Endothelial cell (in vitro differentiated cells): ENCODE results near the gene TMUB2. TPM values are rescaled to one million over a fixed set of nuclear protein-coding genes. Genes with fewer than 3 reads are reported as not detected.

Experiments used
- DNase-seq: peaks from one replicate; pipeline ENCODE4 v3.0.0; 2021; ENCODE audit warnings: low spot score
- H3K27ac Mint-ChIP-seq: one replicate; pipeline ENCODE4 v1.8.0; 2021; ENCODE audit warnings: mixed read lengths, inconsistent platforms; ENCODE audit not compliant: unreplicated experiment
- H3K27me3 Mint-ChIP-seq: one replicate; pipeline ENCODE4 v1.8.0; 2021; ENCODE audit warnings: mild to moderate bottlenecking, moderate library complexity, mixed read lengths, inconsistent platforms; ENCODE audit not compliant: unreplicated experiment
- H3K36me3 Mint-ChIP-seq: one replicate; pipeline ENCODE4 v1.8.0; 2021; ENCODE audit warnings: mild to moderate bottlenecking, low read depth, mixed read lengths, inconsistent platforms; ENCODE audit not compliant: unreplicated experiment
- H3K4me1 Mint-ChIP-seq: one replicate; pipeline ENCODE4 v1.8.0; 2021; ENCODE audit warnings: mild to moderate bottlenecking, mixed read lengths, inconsistent platforms; ENCODE audit not compliant: unreplicated experiment
- H3K4me3 Mint-ChIP-seq: one replicate; pipeline ENCODE4 v1.8.0; 2021; ENCODE audit warnings: mild to moderate bottlenecking, mixed read lengths, inconsistent platforms; ENCODE audit not compliant: unreplicated experiment
- H3K9me3 Mint-ChIP-seq: one replicate; pipeline ENCODE4 v1.8.0; 2021; ENCODE audit warnings: mixed read lengths, inconsistent platforms; ENCODE audit not compliant: unreplicated experiment
- total RNA-seq: library from RNA; stranded (reverse); fragmentation: NEBNext Ultra II Directional; extraction: Animal tissue kit (Norgen Biotek cat#: 25700); gene quantifications from one replicate; pipeline ENCODE4 v1.2.1, GENCODE V29; 2021; ENCODE audit not compliant: unreplicated experiment
- TF ChIP-seq, protein P1 (sequence below): fragments of 200-600 bp; sonication (generic); IDR thresholded peaks from one replicate; pipeline ENCODE4 v1.5.0; 2021; ENCODE audit warnings: antibody characterized with exemption; ENCODE audit not compliant: unreplicated experiment

TMUB2 gene
- total RNA-seq, 1 donor from 2014 or later = 39.2 TPM

DNA sequence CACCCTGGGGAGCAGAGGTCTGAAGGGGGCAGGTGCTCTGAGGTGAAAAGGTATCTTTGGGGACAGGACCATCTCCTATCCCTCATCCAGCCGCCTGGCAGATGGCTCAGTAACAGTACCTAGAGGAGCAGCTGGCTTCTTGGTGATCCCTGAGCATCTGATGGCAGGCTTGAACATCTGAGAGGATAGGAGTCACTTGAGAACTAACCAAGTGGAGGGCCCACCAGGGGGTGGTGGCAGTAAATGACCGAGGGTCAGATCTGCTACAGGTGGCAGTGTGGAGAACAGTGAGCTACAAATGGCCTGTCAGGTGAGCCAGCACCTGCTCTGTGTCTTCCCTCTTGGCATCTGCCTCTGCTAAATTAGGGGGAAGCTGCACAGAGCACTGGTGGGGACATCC, 31.3 kb upstream of the TMUB2 start:
- TF ChIP-seq, protein P1, sequence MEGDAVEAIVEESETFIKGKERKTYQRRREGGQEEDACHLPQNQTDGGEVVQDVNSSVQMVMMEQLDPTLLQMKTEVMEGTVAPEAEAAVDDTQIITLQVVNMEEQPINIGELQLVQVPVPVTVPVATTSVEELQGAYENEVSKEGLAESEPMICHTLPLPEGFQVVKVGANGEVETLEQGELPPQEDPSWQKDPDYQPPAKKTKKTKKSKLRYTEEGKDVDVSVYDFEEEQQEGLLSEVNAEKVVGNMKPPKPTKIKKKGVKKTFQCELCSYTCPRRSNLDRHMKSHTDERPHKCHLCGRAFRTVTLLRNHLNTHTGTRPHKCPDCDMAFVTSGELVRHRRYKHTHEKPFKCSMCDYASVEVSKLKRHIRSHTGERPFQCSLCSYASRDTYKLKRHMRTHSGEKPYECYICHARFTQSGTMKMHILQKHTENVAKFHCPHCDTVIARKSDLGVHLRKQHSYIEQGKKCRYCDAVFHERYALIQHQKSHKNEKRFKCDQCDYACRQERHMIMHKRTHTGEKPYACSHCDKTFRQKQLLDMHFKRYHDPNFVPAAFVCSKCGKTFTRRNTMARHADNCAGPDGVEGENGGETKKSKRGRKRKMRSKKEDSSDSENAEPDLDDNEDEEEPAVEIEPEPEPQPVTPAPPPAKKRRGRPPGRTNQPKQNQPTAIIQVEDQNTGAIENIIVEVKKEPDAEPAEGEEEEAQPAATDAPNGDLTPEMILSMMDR = no peak
- Mint-ChIP-seq H3K4me1 (no peaks in the 10 kb centered on the region), H3K27me3 (peaks cover 2% of the 10 kb centered on the region), H3K9me3 (no peaks in the 10 kb centered on the region), H3K27ac (no peak overlapping the region), H3K4me3 (no peak overlapping the region), H3K36me3 (peaks cover 10% of the 10 kb centered on the region)
- DNase-seq = no peak

GRCh38 chr17:44159519-44160210, 27.1 kb upstream of the TMUB2 start:
- Mint-ChIP-seq H3K4me3 (no peak overlapping the region), H3K27ac (no peak overlapping the region), H3K9me3 (no peaks in the 10 kb centered on the region), H3K36me3 (peaks cover 13% of the 10 kb centered on the region), H3K4me1 (no peaks in the 10 kb centered on the region), H3K27me3 (peaks cover 2% of the 10 kb centered on the region)
- DNase-seq = no peak
- TF ChIP-seq, protein P1 = no peak

GRCh38 chr17:44164476-44164875, 22.3 kb upstream of the TMUB2 start:
- Mint-ChIP-seq H3K9me3 (no peaks in the 10 kb centered on the region), H3K4me1 (peaks cover 2% of the 10 kb centered on the region), H3K36me3 (peaks cover 7% of the 10 kb centered on the region), H3K27ac (no peak overlapping the region), H3K4me3 (no peak overlapping the region), H3K27me3 (peaks cover 2% of the 10 kb centered on the region)
- TF ChIP-seq, protein P1 = no peak
- DNase-seq = no peak

DNA sequence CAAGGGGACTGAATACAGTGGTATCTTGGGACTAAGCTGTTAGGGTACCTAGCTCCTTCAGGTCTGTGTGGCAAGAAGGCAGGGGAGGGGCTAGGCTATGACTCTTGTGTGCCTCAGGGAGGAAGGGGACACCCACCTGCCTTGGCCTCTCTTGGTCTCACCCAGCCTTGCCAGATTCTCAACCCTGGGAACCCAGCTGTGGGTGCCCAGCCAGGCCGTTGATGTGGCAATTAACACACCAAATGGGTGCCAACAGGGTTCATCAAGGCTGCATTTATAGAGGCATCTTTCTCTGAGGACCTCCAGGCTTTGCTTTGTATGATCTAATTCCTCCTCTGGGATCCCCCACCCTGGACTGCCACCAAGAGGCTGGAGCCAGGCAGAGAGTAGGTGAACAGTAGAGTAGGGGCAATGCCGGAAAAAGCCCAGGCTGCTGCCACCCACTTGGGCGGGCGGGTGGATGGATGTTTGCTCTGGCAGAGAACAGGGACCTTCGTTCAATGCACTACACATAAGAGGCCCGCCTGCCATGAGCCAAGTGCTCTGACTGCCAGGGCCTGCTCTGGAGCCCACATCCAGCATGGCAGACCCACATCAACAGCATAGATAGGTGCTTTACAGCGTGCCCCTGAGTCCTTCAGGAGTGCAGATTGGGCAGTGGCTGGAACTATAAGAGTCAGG, 19.5 kb upstream of the TMUB2 start:
- H3K4me3 Mint-ChIP-seq = no peak overlapping the region
- peaks cover 2% of the 10 kb centered on the region for H3K4me1 Mint-ChIP-seq
- no peak for DNase-seq
- H3K9me3 Mint-ChIP-seq = no peaks in the 10 kb centered on the region
- peaks cover 4% of the 10 kb centered on the region for H3K36me3 Mint-ChIP-seq
- H3K27ac Mint-ChIP-seq = peak overlapping the region; percentile 42
- no peaks in the 10 kb centered on the region for H3K27me3 Mint-ChIP-seq
- TF ChIP-seq, protein P1 = no peak

DNA sequence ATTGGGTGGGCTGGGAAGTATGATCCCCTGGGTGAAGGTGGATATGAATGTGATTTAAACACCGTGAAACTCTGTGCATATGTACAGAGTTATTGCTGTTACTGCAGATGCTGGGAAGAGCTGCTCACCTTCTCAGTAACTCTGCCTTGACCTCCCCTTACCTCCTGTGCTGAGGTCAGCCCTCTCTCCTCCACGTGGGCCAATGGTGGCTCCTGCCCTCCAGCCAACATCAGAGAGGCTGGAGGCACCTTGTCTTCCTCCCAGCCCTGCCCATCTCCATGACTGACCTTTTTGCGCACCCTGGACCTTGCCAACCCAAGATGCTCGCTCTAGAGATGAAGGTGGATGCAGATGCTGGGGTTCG, 16.7 kb upstream of the TMUB2 start:
- Mint-ChIP-seq H3K4me3 (no peak overlapping the region), H3K27ac (no peak overlapping the region), H3K27me3 (no peaks in the 10 kb centered on the region), H3K36me3 (no peaks in the 10 kb centered on the region), H3K4me1 (peaks cover 2% of the 10 kb centered on the region), H3K9me3 (no peaks in the 10 kb centered on the region)
- TF ChIP-seq, protein P1 = no peak
- no peak for DNase-seq
